CD4-positive, alpha-beta T cell (primary cell): ENCODE data around the gene TUT7. TPM values are rescaled to one million over a fixed set of nuclear protein-coding genes. Genes with fewer than 3 reads are reported as not detected.

ENCODE experiments used
- ATAC-seq: fragments of 200-7000 bp; cut with Tn5 transposase; one replicate; pipeline ENCODE4 v1.10.0; 2022; ENCODE audit warnings: mild to moderate bottlenecking; ENCODE audit not compliant: poor library complexity
- CTCF ChIA-PET: fragments of 350-600 bp; sonication (Branson Sonifier 250); formaldehyde crosslinking; loops from one replicate; lab custom pipeline; 2021; ENCODE audit warnings: antibody characterized with exemption, inconsistent platforms; lab: Charles Lee
- POLR2A ChIA-PET: fragments of 350-600 bp; sonication (Branson Sonifier 250); formaldehyde crosslinking; loops from one replicate; lab custom pipeline; 2021; ENCODE audit warnings: antibody characterized with exemption, inconsistent platforms; lab: Charles Lee
- DNase-seq, 14 experiments: peaks; one replicate each; pipeline ENCODE4 v3.0.0-alpha.2; 2013 to 2020; ENCODE audit warnings: mixed read lengths in 2 of 14
- H3K27ac ChIP-seq, 2 donors: one replicate each; pipeline versions ENCODE4 v1.5.1 to v1.7.0; 2013; ENCODE audit warnings: low read length in 2 of 2, low read depth in 1 of 2, mild to moderate bottlenecking in 1 of 2
- H3K27me3 ChIP-seq, 2 experiments: 1 replicate in 1 of 2; 2 replicates in 1 of 2; pipeline versions ENCODE4 v1.6.1 to v1.7.0; 2013; ENCODE audit warnings: low read length in 2 of 2, control low read depth in 1 of 2, mild to moderate bottlenecking in 1 of 2, moderate library complexity in 1 of 2; ENCODE audit not compliant: insufficient read depth in 2 of 2, control insufficient read depth in 1 of 2
- H3K36me3 ChIP-seq: one replicate; pipeline ENCODE4 v1.6.1; 2013; ENCODE audit warnings: low read length, control low read depth; ENCODE audit not compliant: insufficient read depth
- H3K4me1 ChIP-seq: one replicate; pipeline ENCODE4 v1.6.1; 2013; ENCODE audit warnings: low read length, control low read depth; ENCODE audit not compliant: insufficient read depth
- H3K4me3 ChIP-seq: one replicate; pipeline ENCODE4 v1.5.1; 2013; ENCODE audit warnings: mild to moderate bottlenecking, low read length, moderate library complexity
- H3K9me3 ChIP-seq, 2 experiments: 1 replicate in 1 of 2; 2 replicates in 1 of 2; pipeline versions ENCODE4 v1.6.1 to v1.7.0; 2013; ENCODE audit warnings: low read length in 2 of 2, mild to moderate bottlenecking in 2 of 2, control low read depth in 1 of 2, moderate library complexity in 1 of 2; ENCODE audit not compliant: control insufficient read depth in 1 of 2, insufficient read depth in 1 of 2
- H3K27ac Mint-ChIP-seq: one replicate; pipeline ENCODE4 v1.8.0; 2020; ENCODE audit warnings: mixed read lengths
- H3K27me3 Mint-ChIP-seq: one replicate; pipeline ENCODE4 v1.8.0; 2021; ENCODE audit warnings: mixed read lengths
- H3K36me3 Mint-ChIP-seq: one replicate; pipeline ENCODE4 v1.8.0; 2021; ENCODE audit warnings: low read depth, mixed read lengths
- H3K4me1 Mint-ChIP-seq: one replicate; pipeline ENCODE4 v1.8.0; 2021; ENCODE audit warnings: low read depth, mixed read lengths
- H3K4me3 Mint-ChIP-seq: one replicate; pipeline ENCODE4 v1.8.0; 2020; ENCODE audit warnings: mild to moderate bottlenecking, mixed read lengths
- H3K9me3 Mint-ChIP-seq: one replicate; pipeline ENCODE4 v1.8.0; 2020; ENCODE audit warnings: mixed read lengths
- CTCF ChIP-seq: fragments of 200-600 bp; IDR thresholded peaks from one replicate; pipeline ENCODE4 v1.8.0; 2022; ENCODE audit warnings: antibody characterized with exemption, mild to moderate bottlenecking
- intact Hi-C, 2 experiments: fragments of 100-400 bp; cut with DNase I in 1 of 2; cut with micrococcal nuclease in 1 of 2; formaldehyde crosslinking; loops; one replicate each; pipeline versions ENCODE4 v1.15.1 to v1.9.0; 2023 to 2025; cut with DNase I, micrococcal nuclease
- total RNA-seq, 174 experiments: library from RNA in 2 of 174; stranded (reverse) in 2 of 174; gene quantifications; one replicate each; pipeline ENCODE4 v1.2.3 and lab custom pipeline; 2021 to 2026

TUT7 gene
- total RNA-seq, 2 experiments from 2014 or later, result 51.9 to 53.8 TPM

- H3K4me3 Mint-ChIP-seq, result no peak overlapping the region
- no peaks in the 10 kb centered on the region for H3K27me3 Mint-ChIP-seq
- TF ChIP-seq CTCF, result no peak
- ATAC-seq, result no peak
- ChIA-PET CTCF (no interaction called here), POLR2A (no interaction called here)
- intact Hi-C loops, result loop anchor here in 1 of 2 experiments (10.0 kb wide), 1 partner anchor 555 kb away; no protein-coding TSS in a partner anchor
- Histone ChIP-seq H3K27me3 (no peaks in the 10 kb centered on the region), H3K4me1 (peaks cover 5% of the 10 kb centered on the region), H3K4me3 (no peak overlapping the region), H3K36me3 (no peaks in the 10 kb centered on the region), H3K27ac (no peak overlapping the region), H3K9me3 (no peaks in the 10 kb centered on the region)
- peaks cover 16% of the 10 kb centered on the region for H3K4me1 Mint-ChIP-seq
- H3K27ac Mint-ChIP-seq, result no peak overlapping the region
- no peaks in the 10 kb centered on the region for H3K9me3 Mint-ChIP-seq
- no peaks in the 10 kb centered on the region for H3K36me3 Mint-ChIP-seq
- DNase-seq, result no peak
These were observed 5.1 kb upstream of the TUT7 start for GRCh38 chr9:86359151-86359879.

- ChIA-PET POLR2A (interaction anchor here (0.6 kb wide), 1 partner anchor 24 kb away, joined by 3 read pairs; no protein-coding TSS in a partner anchor), CTCF (no interaction called here)
- Histone ChIP-seq H3K36me3 (no peaks in the 10 kb centered on the region), H3K4me1 (peaks cover 10% of the 10 kb centered on the region), H3K27ac (no peak overlapping the region), H3K27me3 (no peaks in the 10 kb centered on the region), H3K9me3 (no peaks in the 10 kb centered on the region), H3K4me3 (no peak overlapping the region)
- Mint-ChIP-seq H3K9me3 (no peaks in the 10 kb centered on the region), H3K27me3 (no peaks in the 10 kb centered on the region), H3K36me3 (peaks cover 19% of the 10 kb centered on the region), H3K4me1 (peaks cover 31% of the 10 kb centered on the region), H3K27ac (no peak overlapping the region), H3K4me3 (peak overlapping the region; percentile 44)
- no peak for DNase-seq
- intact Hi-C loops, result loop anchor here in 1 of 2 experiments (10.0 kb wide), 1 partner anchor 552 kb away; no protein-coding TSS in a partner anchor
- no peak for TF ChIP-seq CTCF
- no peak for ATAC-seq
These were observed 3.0 kb upstream of the TUT7 start for GRCh38 chr9:86356871-86357866.

- Histone ChIP-seq H3K36me3 (no peaks in the 10 kb centered on the region), H3K27me3 (no peaks in the 10 kb centered on the region), H3K4me1 (peaks cover 16% of the 10 kb centered on the region), H3K4me3 (no peak overlapping the region), H3K9me3 (no peaks in the 10 kb centered on the region), H3K27ac (no peak overlapping the region)
- no peak for TF ChIP-seq CTCF
- peaks cover 27% of the 10 kb centered on the region for H3K36me3 Mint-ChIP-seq
- DNase-seq (no peak), ATAC-seq (no peak)
- H3K4me3 Mint-ChIP-seq, result peak overlapping the region; percentile 99
- H3K27ac Mint-ChIP-seq, result peak overlapping the region; percentile 83
- intact Hi-C loops, result loop anchor here in 1 of 2 experiments (2.0 to 10.0 kb wide), 3 partner anchors 75 to 617 kb away; no protein-coding TSS in a partner anchor
- ChIA-PET CTCF (no interaction called here), POLR2A (no interaction called here)
- peaks cover 40% of the 10 kb centered on the region for H3K4me1 Mint-ChIP-seq
- no peaks in the 10 kb centered on the region for H3K27me3 Mint-ChIP-seq
- no peaks in the 10 kb centered on the region for H3K9me3 Mint-ChIP-seq
These were observed 1.6 kb upstream of the TUT7 start for GRCh38 chr9:86355814-86356213.
